OCI-M1 (cell line): ENCODE measurements around the gene PRPF19.

Source experiments
- DNase-seq: peaks from one replicate; lab custom pipeline; 2025; lab: John Stamatoyannopoulos, UW

Gene PRPF19

GRCh38 chr11:60906132-60906972 is at the start of gene PRPF19:
Gene PRPF19 (minus strand): TSS chr11:60906585. CDS start chr11:60906382, 203 bp downstream.
- peak; percentile 99 for DNase-seq

DNA sequence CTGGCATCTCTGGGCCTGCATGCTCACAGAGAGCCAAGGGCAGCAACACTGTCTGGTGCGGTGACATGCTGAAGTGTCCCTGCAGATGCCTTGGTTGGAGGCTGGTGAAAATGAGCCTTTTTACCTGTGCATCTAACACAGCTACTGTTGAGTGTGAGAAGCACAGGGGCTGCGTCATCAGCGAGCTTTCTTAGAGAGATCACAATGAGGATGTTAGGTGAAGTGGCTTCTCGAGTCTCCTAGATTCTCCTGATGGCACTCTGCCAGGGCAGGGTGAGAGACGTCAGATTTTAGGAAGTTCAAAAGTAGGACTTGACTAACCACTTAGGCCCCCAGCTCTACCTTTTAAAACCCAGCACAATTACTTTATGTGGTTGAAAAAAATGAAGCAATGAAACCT is 49.2 kb upstream of the PRPF19 start:
- DNase-seq, result no peak

DNA sequence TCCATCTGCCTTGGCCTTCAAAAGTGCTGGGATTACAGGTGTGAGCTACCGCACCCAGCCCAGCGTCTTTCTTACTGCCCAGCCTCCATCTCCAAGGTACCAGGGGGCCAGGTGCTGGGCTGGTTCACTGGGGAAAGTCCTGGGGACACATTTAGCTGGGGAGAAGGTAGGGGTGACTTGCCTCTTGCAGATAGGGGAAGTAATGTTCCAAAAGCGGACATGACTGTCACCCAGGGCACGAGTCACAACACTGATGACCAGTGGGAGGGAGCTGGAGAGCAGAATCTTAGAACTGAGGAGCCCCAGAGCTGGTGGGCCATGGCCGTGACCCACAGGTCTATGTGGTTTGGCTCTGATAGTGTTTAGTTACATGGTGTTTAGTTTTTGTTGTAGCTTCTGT is 48.0 kb upstream of the PRPF19 start:
- DNase-seq, result peak; percentile 10

GRCh38 chr11:60953781-60954180 is 47.4 kb upstream of the PRPF19 start:
- peak; percentile 16 for DNase-seq

DNA sequence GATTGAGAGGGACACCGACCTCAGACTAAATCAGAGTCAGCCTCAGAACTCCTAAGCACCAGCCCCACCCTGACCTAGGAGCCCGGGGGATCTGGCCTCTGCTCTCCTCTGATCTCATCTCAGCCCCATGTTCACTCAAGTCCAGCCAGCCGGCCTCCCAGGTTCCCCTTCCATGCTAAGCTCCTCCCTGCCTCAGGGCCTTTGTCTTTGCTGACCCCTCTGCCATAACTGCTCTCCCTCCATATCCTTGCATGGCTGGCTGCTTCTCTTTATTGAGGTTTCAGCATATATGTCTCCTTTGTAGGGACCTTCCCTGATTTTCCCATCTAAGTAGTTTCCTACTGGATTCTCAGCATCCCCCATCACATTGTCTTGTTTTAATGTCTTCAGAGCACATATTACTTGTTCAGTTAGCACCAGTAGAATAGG is 46.4 kb upstream of the PRPF19 start:
- peak; percentile 16 for DNase-seq

DNA sequence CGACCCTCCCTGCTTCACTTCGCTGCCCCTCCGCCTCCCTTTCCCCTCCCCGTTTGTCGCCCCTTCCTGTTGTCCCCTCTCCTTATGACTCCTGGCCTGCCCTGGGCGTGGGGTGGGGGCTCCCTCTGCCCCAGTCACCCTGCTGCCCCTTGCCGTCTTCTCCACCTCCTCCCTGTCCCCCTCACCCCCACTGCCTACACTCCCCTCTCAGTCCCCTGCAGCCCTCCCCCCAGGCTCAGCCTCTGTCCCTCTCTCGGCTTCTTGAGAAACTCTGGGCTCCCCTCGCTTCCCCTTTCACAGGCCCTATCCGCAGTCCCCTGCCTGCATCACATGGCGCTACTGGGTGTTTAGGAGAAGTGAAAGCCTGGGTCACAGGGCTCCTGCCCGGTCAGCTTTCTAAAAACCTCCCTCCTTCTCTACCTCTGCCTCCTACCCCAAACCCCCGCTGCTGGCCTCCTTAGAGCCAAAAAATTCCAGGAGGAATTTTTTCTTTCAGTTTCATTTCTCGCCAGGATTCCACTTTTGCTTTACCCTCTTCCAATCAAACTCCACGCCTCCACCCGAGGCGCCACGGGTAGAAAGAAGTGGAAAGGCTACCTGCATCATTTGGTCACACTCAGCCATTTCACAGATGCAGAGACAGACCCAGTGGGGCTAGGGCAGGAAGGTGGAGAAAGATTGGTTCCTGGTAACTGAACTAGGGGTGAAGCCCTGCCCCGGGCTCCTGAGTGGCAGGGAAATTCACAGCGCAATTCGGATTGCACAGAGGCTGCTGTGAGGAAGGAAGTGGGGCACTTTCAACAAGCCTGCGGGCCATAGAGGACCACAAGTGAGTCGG is 45.7 kb upstream of the PRPF19 start, which contains the start of gene SLC15A3:
SLC15A3 (minus strand) TSS at position 273 of the 838 bp plus-strand sequence. CDS start 625 bp downstream, outside the sequence.
- peak; percentile 66 for DNase-seq

- no peak for DNase-seq
Observed at GRCh38 chr11:60951606-60951903, 45.2 kb upstream of the PRPF19 start.

DNA sequence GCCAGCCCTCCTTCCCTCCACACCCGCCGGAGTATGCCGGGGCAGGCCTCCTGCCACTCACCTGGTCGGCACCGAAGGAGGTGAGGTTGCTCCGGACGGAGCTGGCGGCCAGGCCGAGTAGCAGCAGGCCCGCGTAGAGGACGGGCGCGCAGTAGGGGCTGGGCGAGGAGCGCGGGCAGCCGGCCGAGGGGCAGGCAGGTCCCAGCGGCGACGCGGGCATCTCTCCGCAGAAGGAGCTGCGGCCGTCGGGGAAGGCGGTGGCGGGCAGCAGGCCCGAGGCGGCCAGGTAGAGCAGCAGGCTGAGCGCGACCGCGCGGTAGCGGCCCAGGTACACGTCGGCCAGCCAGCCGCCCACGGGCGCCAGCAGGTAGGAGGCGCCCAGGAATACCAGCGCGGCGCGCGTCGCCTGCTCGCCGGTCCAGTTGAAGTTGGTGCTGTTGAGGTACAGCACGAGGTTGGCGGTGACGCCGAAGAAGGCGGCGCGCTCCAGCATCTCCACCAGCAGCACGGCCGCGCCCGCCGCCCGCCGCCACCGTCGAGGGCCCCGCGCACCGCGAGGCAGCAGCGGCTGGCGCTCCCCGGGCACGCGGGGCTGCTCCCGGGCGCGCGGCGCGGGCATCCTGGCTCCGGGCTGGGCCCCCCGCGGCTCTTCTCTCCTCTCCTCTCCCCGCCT is 44.7 kb upstream of the PRPF19 start:
- DNase-seq, result no peak

DNA sequence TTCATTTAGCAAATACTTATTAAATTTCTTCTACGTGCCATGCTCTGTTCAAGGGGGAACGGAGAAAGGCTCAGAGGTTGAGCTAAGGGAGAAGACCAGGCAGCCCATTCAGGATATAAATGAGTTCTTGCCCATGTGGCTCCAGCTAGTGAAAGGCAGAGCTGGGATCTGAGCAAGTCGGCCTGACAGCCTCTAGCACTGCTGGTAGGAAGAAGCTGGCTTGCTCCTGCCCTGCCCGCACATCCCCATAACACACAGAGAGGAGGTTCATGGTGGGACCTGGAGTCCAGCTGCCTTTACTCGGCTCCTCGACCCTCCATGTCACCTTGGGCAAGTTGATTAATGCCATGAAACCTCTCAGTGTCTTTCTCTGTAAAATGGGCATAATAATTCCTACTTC is 43.6 kb upstream of the PRPF19 start:
- no peak for DNase-seq

- DNase-seq, result no peak
Observed at GRCh38 chr11:60948250-60948649, 41.9 kb upstream of the PRPF19 start.

DNA sequence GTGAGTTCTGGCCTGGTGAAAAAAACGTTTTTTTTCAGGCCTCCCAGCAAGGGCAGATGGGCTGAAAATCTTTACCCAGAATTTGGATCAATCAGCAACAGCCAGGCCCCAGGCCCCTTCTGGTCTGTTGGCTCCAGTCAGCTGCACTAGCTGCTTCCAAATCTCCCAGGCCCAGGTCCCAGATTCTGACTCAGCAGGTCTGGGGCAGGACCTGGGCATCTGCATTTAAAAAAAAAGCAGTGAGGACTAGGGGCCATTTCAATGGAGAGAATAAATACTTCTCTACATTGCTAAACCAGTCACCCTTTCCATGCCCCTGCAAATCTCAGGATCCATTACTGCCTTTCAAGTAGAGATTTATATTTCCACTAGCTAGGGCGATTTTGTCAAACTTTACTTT is 41.3 kb upstream of the PRPF19 start:
- DNase-seq, result no peak

- no peak for DNase-seq
Observed at GRCh38 chr11:60946601-60947264, 40.3 kb upstream of the PRPF19 start.

- DNase-seq, result peak; percentile 96
Observed at GRCh38 chr11:60945295-60945667, 38.9 kb upstream of the PRPF19 start.

- DNase-seq, result peak; percentile 96
Observed at GRCh38 chr11:60944490-60945294, 38.3 kb upstream of the PRPF19 start.

DNA sequence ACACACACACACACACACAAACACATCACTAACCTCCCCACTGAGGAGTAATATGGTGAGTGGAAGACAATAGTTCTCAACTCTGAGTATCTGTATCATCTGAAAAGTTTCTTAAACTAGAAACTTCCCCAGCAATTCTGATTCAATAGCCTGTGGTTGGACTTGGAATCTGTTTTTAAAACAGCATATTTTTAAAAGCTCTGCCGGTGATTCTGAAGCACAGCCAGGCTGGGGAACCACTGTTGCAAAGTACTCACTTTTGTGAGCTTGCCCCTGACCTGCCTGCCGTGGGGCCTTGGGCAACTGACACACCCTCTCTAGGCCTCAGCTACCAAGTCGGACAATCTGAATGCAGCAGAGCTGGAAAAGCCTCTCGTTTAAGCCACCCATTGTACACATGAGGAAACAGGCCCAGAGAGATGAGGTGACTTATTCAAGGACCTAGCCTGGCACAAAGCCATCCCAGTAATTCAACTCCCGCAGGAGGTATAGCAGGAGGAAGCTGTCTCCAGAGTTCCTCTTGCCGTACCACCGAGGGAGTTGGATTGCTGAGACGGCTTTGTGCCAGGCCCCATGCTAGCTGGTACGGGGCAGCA is 36.7 kb upstream of the PRPF19 start:
- no peak for DNase-seq

- no peak for DNase-seq
Observed at GRCh38 chr11:60942219-60942618, 35.8 kb upstream of the PRPF19 start.

- no peak for DNase-seq
Observed at GRCh38 chr11:60941371-60942119, 35.2 kb upstream of the PRPF19 start.

GRCh38 chr11:60939855-60940254 is 33.5 kb upstream of the PRPF19 start:
- peak; percentile 64 for DNase-seq

- no peak for DNase-seq
Observed at GRCh38 chr11:60939301-60939700, 32.9 kb upstream of the PRPF19 start.

GRCh38 chr11:60938500-60938899 is 32.1 kb upstream of the PRPF19 start:
- no peak for DNase-seq
